ENCODE results near the gene TBX5.

TBX5 gene

GRCh38 chr12:114321524-114321923 is 84.4 kb downstream of the TBX5 start:
- DNase-seq (ENCODE audit: low read depth in 1 of 2, low spot score in 1 of 2) = no peak

- DNase-seq (ENCODE audit: low read depth in 1 of 2, low spot score in 1 of 2) = no peak
Observed at GRCh38 chr12:114320968-114321367, 85.0 kb downstream of the TBX5 start.

- no peak for DNase-seq (ENCODE audit: low read depth in 1 of 2, low spot score in 1 of 2)
Observed at GRCh38 chr12:114320101-114320500, 85.8 kb downstream of the TBX5 start.

- no peak for DNase-seq (ENCODE audit: low read depth in 1 of 2, low spot score in 1 of 2)
Observed at GRCh38 chr12:114319422-114319821, 86.5 kb downstream of the TBX5 start.

- no peak for DNase-seq (ENCODE audit: low read depth in 1 of 2, low spot score in 1 of 2)
Observed at GRCh38 chr12:114318984-114319383, 87.0 kb downstream of the TBX5 start.

- no peak for DNase-seq (ENCODE audit: low read depth in 1 of 2, low spot score in 1 of 2)
Observed at GRCh38 chr12:114316076-114316475, 89.9 kb downstream of the TBX5 start.

GRCh38 chr12:114314974-114315720 is 90.8 kb downstream of the TBX5 start:
- DNase-seq (ENCODE audit: low read depth in 1 of 2, low spot score in 1 of 2) = no peak

- DNase-seq (ENCODE audit: low read depth in 1 of 2, low spot score in 1 of 2) = no peak
Observed at GRCh38 chr12:114314403-114314802, 91.5 kb downstream of the TBX5 start.

- DNase-seq (ENCODE audit: low read depth in 1 of 2, low spot score in 1 of 2) = no peak
Observed at GRCh38 chr12:114313910-114314309, 92.0 kb downstream of the TBX5 start.

- DNase-seq (ENCODE audit: low read depth in 1 of 2, low spot score in 1 of 2) = no peak
Observed at GRCh38 chr12:114311974-114312373, 94.0 kb downstream of the TBX5 start.

- DNase-seq (ENCODE audit: low read depth in 1 of 2, low spot score in 1 of 2) = no peak
Observed at GRCh38 chr12:114306646-114307045, 99.3 kb downstream of the TBX5 start.

- DNase-seq (ENCODE audit: low read depth in 1 of 2, low spot score in 1 of 2) = no peak
Observed at GRCh38 chr12:114305446-114305845, 100.5 kb downstream of the TBX5 start.
